ENCODE measurements around the gene BAAT.
"Not testable (repeated sequence)": the region's sequence is repeated elsewhere in the genome, so short reads cannot be mapped to it uniquely, and the experiment has no call there.

Gene BAAT

DNA sequence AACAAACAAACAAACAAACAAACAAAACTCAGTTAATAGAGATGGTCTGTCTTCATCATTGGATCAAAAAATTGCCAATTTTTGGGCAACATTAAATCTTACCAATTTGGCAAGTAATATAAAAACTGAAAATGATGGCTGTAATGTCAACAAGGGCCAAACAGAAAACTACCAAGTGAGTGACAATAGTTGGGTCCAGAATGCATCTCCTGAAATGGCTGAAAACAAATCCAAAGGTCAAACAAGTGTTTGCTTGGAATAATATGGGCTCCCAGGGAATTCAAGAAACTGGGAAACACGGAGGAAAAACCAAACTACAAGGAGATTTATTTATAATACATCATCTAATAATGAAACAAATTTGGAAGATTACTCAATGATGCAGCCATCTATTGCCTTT lies 25.1 kb downstream of the BAAT start:
- DNase-seq: no peak

DNA sequence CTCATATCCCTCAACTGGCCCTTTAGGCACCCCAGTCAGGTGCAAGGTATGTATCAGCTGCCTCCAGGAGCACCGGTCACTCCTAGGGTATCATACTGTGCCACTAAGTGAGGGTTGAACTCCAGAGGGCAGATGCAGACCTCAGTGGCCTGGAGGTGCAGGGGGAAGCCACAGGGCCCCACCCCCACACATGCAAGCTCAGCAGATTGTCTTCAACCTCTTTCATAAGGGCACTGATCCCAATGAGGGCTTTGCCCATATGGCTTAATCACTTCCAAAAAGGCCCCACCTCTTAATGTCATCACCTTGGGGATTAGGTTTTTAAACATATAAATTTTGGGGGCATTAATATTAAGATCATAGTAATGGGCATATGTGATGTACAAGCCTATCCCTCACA lies 28.2 kb downstream of the BAAT start:
- no peak for DNase-seq

DNA sequence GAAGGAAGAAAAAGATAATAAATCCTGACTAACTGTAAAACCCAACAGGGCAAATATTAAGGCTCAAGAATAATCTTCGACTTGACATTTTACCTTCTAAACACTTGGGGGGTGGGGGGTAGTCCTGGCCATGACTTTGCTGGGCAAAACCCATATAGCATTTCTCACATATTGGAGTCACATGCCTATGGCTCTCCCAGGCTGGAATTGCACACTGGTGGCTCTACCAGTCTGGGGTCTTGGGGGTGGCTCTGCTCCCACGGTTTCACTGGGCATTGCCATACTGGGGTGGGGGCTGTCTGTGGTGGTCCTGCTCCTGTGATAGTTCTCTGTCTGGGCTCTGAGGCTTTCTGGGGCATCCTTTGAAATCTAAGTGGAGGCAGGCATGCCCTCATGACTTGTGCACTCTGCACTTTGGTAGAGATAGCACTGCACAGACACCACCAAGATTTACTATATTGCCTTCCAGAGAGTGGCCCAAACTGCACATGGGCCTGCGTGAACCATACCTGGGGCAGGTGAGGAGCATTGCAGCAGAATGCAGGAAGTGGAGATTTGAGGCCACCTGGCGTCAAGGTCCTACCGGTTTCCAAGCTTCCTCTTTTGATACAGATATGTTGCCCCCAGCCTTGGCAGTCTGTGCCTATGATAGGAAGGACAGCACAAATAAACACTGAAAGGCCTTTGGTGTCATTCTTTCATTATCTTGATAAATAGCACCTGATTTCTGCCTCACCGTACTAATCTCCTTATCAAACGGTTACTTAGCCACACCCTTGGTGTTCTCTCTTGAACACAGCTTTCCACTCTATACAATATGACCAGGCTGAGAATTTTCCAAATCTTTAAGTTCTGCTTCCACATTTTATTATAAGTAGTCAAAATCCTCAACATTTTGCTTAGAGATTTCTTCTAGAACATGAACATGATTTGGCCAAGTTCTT lies 29.8 kb downstream of the BAAT start:
- no peak for DNase-seq

DNA sequence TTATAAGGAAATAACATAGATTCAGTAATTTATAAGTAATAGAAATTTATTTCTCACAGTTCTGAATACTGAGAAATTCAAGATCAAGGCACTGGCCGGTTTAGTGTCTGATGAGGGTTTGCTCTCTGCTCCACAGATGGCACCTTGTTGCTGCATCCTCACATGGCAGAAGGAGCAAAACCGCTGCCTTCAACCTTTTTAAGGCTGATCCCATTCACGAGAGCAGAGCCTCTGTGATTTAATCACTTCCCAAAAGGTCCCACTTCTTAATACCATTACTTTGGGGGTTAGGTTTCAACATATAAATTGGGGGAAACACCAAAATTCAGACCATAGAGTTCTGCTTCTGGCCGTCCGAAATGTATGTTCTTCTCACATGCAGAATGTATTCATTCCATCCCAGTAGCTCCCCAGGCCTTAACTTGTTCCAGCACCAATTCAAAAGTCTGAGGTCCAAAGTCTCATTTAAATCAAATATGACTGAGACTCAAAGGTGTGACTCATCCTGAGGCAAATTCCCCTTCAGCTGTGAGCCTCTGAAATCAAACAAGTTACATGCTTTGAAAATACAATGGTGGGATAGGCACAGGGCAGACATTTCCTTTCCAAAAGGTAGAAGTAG lies 30.6 kb downstream of the BAAT start:
- no peak for DNase-seq

DNA sequence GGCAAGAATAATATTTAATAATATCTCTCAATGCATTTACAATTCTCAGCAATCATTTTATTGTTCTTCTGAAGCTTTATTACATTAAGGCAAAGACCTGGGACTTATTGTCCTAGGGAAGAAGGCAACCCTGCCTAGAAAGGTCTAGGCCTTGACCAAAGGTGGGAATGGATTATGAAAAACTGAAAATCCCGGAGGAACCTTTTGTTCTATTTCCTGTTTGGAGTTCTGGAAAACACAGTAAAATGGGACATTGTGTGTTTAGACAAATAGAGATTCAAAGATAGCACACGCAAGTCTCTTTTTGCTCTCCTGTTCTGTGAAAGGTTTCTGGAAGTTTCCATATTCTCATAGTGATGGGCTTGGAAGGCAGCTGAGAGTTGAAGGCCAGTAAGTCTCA lies 31.1 kb downstream of the BAAT start:
- no peak for DNase-seq

DNA sequence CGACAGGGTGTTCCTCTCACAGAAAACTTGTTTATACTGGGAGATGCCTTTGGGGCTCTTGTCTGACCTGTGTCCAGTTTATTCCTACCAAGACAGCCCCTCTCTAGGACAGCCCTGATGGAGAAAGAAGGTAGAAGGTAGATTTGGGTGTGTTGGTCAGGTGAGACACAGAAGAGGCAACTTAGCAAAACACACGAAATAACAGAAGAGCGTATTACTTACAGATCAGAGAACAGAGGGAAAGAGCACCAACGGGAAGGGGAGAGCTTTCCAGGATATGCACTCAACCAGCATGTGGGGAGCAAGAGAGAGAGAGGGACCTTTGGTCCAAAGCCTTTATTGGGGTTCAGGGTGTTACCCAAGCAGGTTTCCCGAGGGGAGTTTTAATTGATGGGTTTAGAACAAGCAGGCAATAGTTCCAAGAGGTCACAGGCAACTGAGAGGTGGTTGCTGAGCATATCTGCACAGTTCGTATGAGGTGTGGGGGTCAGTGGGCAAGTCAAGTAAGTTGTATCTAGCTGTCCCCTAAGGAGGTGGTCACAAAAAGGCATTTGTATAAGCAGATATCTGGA lies 31.8 kb downstream of the BAAT start:
- no peak for DNase-seq

DNA sequence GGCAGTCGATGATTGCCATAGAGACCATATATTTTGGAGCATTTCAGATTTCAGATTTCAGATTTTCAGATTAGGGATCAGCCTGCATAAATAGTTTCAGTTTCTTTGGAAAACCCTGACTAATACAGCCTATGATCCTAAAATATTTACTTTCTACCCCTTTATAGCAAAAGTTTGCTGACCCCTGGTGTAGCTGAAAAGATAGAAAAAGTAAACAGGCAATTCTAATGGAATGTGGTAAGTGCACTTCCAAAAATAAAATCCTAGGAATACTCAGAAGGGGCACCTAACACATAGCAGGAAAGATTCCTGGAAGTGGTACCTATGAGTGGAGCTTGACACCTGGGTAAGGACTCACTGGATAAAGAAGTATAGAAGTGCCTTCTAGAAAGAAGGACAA lies 34.5 kb downstream of the BAAT start:
- DNase-seq: no peak

DNA sequence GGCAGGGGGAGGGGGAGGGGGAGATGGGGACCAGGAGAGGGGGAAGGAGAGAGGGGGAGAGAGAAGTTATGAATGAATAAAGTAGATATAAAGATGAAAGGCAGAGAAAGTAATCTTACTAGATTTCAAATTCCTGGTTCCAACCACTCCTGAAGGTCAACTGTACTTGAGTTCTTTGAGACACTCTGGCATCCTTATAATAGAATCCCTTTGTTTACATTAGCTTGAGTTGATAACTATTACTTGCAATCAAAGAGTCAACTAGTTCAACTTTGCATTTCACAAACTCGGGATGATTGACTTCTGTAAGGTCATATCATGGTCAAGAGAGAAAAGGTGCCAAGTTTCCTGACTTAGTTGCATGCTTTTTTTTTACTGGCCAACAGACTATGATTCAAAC lies 42.2 kb downstream of the BAAT start:
- no peak for DNase-seq

DNA sequence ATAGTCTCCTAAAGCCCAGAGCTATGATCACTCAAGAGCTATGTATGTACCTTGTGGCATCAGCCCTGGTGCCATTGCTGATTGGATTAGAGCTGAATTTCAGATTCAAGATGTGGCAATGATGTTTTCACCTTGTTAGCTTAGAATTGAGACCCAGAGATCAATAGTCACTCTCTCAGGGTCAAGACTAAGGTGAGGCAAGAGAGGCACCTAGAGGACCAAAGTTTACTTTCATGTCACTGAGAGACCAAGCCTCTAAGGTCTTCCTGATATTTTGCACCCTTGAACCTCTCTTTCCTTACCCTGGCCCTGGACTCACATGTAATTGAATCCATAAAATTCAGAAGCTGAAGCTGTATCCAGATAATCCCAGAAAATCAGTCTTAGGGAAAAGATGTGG lies 42.8 kb downstream of the BAAT start:
- no peak for DNase-seq

DNA sequence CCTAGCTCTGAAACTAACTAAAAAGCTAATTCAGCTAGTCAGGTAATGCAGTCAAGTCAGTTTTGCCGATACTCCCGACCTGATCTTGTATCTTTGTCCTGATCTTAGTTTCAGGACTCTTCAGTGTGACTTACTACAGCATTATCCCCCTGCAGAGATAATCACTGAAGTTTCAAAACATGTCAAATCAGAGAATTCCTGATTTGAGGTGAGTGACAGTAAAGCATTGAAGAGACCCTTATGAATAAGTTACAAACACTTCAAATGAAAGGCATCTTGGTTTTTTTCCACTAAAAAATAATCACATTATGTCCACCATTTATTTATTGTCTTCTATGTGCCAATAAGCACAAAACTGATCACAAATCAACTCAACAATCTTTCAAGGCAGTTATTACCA lies 47.6 kb downstream of the BAAT start:
- no peak for DNase-seq

DNA sequence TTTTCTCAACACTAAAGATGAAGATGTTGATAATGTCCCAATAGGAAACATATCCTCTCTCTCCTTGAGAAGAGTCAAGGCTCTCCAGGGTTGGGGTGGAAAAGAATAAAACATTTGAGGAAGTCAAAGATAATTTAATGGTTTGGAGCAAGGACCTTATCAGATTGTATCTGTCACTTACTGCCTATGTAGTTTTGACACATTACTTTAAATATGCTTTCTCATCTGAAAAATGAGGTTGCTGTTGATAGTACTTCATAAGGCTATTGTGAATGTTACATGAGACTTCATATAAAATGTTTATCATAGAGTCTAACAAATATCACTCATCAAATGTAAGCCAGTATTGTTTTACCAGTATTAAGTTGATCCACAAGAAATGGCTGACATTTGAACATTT lies 48.7 kb downstream of the BAAT start:
- no peak for DNase-seq

DNA sequence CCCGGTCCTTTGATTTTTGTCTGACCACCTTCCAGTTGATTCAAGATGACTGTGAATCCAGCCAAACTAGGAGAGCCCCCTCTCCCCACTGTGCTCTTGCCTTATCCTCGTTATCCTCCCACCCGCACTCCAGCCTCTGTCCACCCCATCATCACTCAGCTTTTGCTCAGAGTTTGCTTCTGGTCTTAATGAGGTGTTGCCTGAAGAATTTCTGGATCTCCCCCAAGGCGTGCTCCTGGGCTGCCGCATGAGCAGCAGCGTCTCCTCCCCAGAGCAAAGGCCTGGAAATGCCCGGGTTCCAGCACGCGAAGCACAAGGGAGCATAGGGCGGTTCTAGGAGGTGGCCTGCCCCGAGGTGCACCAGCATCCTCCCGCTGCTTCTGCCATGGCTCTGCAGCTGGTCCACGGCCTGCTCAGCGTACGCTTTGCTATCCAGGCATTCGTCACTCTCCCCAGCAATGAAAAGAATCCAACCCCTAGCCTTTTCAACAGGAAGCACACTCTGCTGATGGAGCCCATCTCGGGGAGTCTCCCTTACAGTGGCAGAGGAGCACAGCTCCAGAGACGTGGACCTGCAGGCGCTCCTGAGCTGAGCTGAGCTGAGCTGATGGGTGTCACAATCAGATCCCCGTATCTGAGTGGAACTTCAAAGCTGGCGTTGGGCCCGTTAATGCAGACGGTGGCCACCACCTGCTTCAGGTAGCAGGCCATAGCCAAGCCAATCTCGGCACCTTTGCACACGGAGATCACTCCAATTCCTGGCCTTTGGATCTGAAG lies 50.7 kb downstream of the BAAT start:
- no peak for DNase-seq

DNA sequence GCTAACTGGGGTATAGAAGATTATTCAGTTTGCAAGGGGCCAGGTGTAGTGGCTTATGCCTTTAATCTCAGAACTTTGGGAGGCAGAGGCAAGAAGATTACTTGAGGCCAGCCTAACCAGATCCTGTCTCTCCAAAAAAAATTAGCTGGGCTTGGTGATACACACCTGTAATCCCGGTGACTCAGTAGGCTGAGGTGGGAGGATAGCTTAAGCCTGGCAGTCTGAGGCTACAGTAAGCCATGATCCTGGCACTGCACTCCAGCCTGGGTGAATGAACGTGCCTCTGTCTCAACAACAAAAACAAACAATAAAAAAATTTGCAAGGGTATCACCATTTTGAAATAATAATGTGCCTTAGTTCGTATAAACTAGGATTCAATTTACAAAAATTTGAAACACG lies 51.3 kb downstream of the BAAT start:
- DNase-seq: no peak

DNA sequence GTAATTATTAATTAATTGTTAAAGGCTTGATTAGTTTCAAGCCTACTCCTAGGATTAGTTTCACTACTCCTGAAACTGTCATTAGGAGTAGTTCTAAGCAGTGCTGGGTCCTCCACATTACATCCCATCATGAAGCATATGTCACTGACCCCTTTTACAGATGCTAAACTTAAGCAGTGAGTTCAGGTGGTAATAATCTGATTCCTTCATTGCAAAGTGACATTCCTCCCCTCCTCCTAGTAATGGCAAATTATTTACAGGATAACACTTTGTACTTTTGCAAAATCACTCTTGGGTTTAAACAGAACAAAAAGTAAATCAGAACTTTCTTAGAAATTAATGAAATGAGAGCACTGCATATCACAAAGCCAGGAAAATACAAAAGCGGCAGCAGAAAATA lies 52.4 kb downstream of the BAAT start:
- no peak for DNase-seq

DNA sequence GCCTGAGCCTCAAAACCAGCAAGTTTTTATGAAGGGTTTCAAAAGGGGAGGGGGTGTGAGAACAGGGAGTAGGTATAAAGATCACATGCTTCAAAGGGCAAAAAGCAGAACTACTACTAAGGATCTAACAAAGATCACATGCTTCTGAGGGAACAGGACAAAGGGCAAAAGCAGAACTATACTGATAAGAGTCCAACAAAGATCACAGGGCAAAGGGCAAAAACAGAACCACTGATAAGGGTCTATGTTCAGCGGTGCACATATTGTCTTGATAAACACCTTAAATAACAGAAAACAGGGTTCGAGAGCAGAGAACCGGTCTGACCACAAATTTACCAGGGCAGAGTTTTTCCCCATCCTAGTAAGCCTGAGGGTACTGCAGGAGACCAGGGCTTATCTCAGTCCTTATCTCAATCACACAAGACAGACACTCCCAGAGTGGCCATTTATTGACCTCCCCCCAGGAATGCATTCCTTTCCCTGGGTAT lies 57.3 kb downstream of the BAAT start:
- DNase-seq: not testable (repeated sequence)

DNA sequence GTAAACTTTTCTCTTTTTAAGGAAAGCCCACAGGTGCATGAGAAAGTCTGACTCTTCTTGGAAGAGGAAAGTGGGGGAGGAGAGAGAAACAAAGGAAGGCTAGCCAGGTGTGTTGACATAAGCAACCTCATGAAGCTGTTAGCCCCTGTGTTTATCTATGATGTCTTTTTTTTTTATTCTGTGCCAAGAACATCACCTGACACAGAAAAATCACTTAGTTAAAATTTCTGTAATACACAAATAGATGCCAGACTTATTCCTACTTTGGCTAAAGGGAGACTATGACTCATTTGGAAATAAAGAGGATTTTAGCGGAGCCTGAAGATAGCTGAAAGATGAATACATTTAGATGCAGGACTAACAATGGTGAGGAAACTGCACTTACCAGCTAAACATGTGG lies 58.3 kb downstream of the BAAT start:
- peak; percentile 48 for DNase-seq

DNA sequence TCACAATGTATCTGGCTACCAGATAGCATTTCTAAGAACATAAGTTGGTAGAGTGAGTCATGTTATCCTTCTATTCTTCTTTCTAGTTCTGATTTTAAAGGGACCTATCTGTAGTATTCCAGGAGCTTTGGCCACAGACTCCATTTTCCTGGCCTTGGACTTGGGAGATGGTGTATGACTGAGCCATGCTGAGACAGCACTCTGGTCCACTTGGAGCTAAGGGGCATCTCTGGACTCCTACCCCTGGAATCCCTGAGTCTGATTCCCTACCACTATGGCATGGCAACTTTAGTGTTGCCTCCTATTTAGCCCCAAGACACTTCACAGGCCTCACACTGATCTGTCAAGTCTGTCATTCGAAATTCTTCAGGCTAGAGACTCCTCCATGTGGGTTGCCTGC lies 58.8 kb downstream of the BAAT start:
- peak; percentile 41 for DNase-seq

DNA sequence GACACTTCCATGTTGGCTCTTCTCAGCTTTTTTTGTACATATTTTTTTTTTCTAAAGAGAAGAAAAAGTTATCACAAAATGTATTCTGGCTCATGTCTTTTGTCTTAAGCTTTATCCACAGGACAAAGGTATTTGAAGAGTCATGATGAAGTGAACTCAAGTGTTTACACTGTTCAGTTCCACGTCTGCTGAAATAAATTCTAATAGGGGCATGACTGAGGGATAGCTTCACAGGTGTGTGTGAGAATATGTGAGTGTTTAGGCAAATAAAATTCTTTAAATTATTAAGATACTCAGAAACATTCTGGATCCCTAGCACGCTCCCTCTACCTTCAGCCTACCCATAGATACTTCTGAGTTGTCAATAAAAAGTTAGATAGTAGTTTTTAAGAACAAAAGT lies 59.8 kb downstream of the BAAT start:
- DNase-seq: no peak

DNA sequence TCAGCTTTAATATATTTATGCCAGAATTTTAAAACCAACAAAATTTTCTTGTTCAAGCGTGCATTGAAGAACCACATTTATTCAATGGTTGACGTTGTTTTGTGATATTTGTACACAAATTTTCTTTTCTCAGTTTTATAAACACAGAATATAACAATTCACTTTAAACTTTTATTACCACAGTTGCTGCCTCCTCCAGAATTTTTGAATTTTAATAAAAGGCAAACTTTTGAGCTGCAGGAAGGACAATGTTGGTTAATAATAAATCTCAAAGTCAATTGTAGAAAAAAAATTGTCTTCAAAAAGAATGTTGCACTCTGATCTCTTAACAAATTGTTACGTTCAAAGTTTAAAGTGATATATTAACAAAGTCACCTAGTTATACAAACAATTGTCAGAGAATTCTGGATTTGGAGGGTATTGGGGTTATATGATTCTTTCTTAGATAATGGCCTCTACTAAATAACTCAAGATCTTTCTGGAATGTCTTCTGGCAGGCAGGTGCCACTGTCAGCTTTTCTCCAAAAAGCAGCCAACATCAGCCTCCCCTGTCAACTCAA lies 60.5 kb downstream of the BAAT start:
- DNase-seq: no peak

DNA sequence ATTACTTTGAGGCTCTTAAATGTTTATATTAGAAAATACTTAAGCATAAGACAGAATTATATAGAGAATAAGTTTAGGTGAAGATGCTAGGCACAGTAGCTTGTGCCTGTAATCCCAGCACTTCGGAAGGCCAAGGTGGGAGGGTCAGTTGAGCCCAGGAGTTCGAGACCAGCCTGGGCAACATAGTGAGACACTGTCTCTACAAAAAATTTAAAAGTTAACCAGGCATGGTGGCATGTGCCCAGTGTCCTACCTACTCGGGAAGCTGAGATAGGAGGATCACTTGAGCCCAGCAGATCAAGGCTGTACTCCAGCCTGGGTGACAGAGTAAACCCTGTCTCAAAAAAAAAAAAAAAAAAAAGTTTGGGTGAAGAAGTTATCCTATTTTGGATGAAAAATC lies 61.7 kb downstream of the BAAT start:
- DNase-seq: no peak

DNA sequence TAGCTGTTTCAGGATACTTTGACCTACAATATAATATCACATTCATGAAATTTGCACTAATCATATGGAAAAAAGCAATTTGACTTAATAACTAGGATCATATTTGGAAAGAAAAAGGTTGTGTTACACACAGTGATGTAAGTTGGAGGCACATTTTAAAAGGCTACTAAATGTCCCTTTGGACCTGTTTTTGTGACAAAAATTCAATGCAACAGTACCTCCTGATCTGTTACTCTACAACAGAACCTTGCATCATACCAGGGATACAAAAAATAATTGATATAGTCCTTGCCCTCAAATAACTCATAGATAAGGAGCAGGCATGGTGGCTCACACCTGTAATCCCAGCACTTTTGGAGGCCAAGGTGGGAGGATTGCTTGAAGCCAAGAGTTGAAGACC lies 67.1 kb downstream of the BAAT start:
- DNase-seq: no peak

DNA sequence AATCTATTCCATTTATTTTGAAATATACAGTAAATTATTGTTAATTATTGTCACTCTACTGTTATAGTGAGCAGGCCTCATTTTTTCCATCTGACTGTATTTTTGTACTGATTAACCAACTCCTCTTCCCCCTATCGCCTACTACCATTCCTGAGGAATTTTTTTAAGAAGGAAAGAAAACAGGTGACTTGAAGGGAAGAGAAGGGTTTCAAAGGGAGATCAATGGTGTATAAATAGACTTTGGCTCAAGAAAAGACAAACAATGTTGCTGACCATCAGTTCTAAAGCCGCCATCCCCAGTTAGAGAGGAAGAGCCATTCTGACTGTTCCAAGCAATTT lies 69.7 kb downstream of the BAAT start:
- no peak for DNase-seq

DNA sequence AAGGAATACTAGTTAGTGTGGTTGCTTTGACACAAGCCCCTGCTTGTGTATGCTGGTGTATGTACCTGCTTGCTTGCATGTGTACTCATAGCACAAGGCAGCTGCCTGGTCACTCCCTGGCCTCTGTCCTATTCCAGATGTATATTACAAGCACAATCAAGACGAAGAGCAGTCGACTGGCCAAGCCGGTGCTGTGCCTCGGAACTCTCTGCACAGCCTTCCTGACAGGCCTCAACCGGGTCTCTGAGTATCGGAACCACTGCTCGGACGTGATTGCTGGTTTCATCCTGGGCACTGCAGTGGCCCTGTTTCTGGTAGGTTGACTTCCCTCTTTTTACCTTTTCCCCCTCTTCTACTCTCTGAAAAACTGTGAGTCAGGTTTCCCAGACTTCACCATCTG lies 72.1 kb downstream of the BAAT start:
- no peak for DNase-seq
